NCI-H2196 (cell line): ENCODE data around the gene IYD.

Experiments
- DNase-seq: peaks from one replicate; lab custom pipeline; 2025; ENCODE audit not compliant: unreplicated experiment; lab: John Stamatoyannopoulos, UW

IYD gene

DNA sequence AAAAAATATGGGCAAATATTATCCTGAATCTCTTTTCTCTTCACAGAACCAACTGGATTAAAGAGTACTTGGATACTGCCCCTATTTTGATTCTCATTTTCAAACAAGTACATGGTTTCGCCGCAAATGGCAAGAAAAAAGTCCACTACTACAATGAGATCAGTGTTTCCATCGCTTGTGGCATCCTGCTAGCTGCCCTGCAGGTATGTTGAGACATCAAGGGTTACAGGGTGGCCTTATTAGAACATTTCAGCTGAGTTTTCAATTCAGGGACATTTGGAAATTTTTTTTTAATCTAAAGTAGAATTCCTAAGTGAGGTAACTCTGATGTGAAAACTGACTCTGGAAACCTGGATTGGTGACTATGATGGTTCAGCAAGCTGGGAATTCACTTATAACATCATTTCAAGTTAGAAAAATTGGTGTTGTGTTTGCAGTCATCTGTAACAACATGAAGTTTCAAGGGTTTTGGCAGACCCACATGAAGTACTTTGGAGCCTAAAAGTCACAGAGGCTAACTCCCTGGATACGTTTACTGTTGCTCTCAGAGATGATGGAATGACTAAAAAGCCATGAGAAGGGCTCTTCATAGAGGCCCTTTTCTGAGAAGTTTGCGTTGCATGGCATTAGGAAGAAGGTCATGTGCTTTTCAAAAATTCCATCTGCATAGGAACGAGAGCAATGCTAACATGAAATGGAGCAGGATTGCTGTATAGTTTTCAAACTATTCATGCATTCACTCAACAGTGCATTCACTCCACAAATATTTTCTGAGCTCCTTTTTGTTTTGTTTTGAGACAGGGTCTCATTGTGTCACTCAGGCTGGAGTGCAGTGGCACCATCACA is 25.5 kb downstream of the IYD start:
- no peak for DNase-seq

DNA sequence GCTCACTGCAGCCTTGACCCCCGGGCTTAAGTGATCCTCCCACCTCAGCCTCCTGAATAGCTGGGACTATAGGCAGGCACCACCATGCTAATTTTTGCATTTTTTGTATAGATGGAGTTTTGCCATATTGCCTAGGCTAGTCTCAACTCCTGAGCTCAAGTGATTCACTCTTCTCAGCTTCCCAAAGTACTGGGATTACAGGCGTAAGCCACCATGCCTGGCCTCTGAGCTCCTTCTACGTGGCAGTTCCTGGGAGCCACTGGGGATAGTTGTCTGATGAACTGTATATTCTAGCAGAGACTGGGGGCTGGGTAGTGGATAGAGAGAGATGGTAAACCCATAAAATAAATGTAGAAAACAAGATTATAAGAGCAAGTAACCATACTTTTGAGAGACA is 26.1 kb downstream of the IYD start:
- DNase-seq, result no peak

GRCh38 chr6:150395388-150396009 is 26.7 kb downstream of the IYD start:
- DNase-seq, result peak; percentile 34

- peak; percentile 39 for DNase-seq
Measured at GRCh38 chr6:150403458-150404246, 34.8 kb downstream of the IYD start.

- no peak for DNase-seq
Measured at GRCh38 chr6:150406948-150407347, 38.1 kb downstream of the IYD start.

DNA sequence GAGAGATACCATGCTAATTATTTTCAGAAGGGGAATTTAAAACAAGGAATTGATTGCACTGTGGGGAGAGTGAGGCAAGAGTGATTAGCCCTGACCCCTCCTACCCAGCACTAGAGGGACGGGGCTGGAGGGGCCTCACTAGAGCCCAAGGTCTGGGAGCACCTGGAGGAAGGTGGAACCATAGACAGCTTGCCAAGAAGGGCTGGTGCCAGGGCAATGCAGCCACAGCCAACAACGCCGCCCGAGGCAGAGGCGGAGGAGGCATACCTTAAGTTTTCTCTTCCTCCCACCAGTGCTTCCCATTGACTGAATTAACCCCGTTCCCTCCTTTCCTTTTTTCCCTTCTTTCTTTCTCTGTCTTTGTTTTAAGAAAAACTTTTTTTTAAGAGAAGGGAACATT is 40.0 kb downstream of the IYD start:
- DNase-seq, result no peak

GRCh38 chr6:150409576-150410066 is 40.8 kb downstream of the IYD start:
- DNase-seq, result peak; percentile 63

DNA sequence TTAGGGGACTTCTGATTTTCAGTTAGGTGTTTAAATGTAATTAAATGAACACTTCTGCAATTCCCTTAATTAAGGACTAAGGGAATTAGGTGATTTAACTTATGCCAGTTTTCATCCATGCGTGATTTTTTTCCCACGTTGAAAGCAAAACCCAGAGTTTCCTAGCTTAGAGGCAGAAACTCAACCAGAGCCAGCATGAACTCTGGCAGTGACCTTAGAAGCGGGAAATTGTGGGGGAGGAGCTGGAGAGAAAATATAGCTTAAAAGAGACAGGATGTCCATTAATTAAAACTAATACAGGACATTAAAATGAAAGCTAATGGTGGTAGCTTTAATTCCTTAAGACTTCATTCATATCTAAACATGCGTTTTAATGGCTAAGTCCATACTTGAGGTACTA is 41.6 kb downstream of the IYD start:
- no peak for DNase-seq

DNA sequence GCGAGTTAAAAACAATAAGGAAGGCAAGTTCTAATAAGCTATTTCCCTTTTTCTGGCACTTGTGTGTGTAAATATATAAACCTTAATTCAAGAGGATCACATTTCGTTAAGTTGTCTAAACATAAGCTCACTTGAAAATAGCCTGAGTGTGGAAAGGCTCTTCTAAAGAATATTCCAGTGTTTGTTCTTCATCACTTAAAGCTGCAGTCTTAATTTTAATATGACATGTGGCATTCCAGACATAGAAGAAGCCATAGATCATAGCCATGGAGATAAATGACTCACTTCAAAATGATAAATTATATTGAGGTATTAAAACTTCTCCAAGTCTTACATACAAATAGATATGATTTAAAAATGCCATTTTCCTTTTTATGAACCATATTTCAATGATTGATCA is 42.1 kb downstream of the IYD start:
- no peak for DNase-seq

DNA sequence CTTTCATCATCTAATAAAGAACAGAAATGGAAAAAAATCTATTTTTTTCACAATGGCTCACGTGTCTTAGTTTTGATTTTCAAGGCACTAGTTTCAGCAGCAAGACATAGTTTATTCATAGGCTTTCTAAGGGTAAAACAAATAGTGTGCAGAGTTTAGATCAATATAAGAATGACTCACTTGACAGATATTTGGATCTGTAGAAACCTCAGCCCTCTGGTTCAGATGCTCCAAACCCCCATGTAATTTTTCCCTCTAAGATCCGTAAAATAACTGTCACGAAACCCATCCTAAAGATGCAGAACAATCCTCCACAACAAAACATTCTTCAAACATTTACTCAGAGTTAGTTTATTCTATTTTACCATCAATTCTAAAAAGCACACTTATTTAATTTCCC is 43.4 kb downstream of the IYD start:
- no peak for DNase-seq

GRCh38 chr6:150413198-150413597 is 44.4 kb downstream of the IYD start:
- DNase-seq, result no peak

DNA sequence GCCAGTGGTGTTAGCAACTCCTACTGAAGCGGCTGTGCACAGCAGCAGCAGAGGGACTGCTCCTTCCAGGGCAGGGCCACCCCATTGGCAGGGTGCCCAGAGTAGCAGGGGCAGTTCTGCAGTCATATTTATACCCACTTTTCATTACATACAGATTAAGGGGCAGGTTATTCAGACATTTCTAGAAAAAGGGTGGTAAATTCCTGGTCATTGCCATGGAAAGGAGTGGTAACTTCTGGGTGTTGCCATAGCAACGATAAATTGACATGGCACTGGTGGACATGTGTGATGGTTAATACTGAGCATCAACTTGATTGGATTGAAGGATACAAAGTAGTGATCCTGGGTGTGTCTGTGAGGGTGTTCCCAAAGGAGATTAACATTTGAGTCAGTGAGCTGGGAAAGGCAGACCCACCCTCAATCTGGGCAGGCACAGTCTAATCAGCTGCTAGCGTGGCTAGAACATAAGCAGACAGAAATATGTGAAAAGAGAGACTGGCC is 45.0 kb downstream of the IYD start:
- DNase-seq, result no peak

- DNase-seq, result no peak
Measured at GRCh38 chr6:150416128-150416527, 47.3 kb downstream of the IYD start.

GRCh38 chr6:150417250-150417649 is 48.4 kb downstream of the IYD start:
- no peak for DNase-seq

- DNase-seq, result peak; percentile 59
Measured at GRCh38 chr6:150417899-150418826, 49.4 kb downstream of the IYD start.

GRCh38 chr6:150418827-150419594 is 50.2 kb downstream of the IYD start:
- no peak for DNase-seq

DNA sequence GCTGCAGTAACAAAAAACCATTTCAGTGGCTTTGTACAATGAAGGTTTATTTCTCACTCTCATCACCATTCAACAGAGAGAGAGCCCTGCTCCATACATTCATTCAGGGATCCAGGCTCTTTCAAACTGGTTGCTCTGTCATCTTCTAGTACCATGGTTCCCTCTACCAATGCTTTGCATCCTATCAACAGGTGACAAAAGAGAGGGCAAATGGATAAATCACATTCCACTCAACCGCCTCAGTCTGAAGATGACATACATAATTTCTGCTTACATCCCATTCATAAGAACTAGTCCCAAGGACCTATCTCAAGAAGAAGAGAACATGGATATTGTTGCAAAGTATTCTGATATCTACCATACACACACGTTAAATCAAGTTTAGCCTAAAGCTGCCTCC is 51.6 kb downstream of the IYD start:
- DNase-seq, result no peak

- no peak for DNase-seq
Measured at GRCh38 chr6:150420926-150421325, 52.1 kb downstream of the IYD start.

GRCh38 chr6:150425508-150425907 is 56.7 kb downstream of the IYD start:
- DNase-seq, result no peak

DNA sequence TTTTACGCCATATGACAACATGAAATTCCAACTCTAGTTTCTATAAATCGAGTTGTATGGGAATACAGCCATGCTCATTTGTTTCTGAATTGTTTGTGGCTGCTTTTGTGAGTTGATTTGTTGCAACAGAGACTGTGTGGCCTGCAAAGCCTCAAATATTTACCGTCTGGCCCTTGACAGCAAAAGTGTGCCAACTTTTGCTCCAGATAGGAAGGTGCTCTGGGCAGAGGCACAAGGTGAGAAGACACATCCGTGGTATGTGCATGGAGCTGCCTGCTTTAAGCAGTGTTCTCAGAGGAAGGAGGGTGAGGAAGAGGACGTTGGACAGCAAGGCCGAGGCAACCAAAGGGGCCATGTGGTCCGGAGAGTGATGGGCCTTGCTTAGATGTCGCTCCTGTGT is 57.4 kb downstream of the IYD start:
- DNase-seq, result no peak
